HUDEP-2 (cell line): Measurements from ENCODE around the gene SCAMP5.

Experiments
- DNase-seq, 76 experiments: peaks; one replicate each; lab custom pipeline; 2025; ENCODE audit not compliant: unreplicated experiment in 76 of 76; lab: John Stamatoyannopoulos, UW

Gene SCAMP5

GRCh38 chr15:75019916-75020315, 24.6 kb downstream of the SCAMP5 start:
- no peak for DNase-seq

- DNase-seq, result no peak
Observed at GRCh38 chr15:75021341-75021740, 26.0 kb downstream of the SCAMP5 start.

DNA sequence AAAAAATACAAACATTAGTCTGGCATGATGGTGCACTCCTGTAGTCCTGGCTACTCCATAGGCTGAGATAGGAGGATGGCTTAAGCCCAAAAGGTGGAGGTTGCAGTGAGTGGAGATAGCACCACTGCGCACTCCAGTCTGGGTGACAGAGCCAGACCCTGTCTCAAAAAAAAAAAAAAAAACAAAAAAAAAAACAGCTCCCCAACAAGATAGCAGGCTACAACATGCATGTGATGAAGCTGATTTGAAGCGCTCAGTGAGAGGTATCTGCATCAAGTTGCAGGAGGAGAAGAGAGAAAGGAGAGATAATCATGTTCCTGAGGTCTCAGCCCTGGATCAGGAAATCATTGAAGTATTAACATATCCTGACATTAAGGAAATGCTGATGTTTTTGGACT, 27.4 kb downstream of the SCAMP5 start:
- DNase-seq, result peak in 3 of 76 experiments; percentile 17 to 44 (median 20)

DNA sequence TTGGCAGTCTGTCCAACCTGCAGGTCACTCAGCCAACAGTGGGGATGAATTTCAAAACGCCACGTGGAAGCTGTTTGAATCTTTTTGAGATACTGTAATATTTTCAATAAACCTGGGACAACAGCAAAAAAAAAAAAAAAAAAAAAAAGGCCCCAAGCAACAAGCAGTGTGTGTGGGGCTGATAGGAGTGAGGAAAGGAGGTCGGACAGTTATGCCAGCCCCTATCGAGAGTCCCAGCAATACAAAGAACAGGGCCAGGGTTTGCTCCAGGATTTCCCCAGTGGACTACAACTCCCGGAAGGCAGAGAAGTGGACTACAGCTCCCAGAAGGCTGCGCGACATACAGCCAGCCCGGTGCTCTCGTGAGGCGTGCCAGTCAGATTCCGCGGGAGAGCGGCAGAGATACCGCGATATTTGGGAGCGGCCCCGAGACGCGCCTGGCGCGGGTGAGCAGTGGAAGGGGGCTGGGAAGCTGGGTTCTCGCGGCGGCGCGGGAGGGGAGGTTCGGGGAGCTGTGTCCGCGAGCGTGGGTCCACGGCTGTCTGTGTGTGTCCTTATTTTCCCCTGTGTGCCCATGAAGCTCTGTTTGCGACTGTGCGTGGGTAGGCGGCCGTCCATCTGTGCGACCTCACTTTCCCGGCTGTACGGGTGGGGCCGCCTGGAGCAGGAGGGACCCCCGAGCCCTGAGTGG, 28.0 kb downstream of the SCAMP5 start, which contains the start of gene PPCDC:
TSS of gene PPCDC (plus strand) at position 410 of the 691 bp plus-strand sequence. CDS start 4,729 bp downstream, outside the sequence.
- peak in 75 of 76 experiments; percentile 38 to 97 (median 92) for DNase-seq

- peak in 13 of 76 experiments; percentile 6 to 52 (median 24) for DNase-seq
Observed at GRCh38 chr15:75023872-75024636, 28.7 kb downstream of the SCAMP5 start.

GRCh38 chr15:75025107-75025506, 29.7 kb downstream of the SCAMP5 start:
- DNase-seq, result no peak

GRCh38 chr15:75025548-75026260, 30.3 kb downstream of the SCAMP5 start:
- no peak for DNase-seq

DNA sequence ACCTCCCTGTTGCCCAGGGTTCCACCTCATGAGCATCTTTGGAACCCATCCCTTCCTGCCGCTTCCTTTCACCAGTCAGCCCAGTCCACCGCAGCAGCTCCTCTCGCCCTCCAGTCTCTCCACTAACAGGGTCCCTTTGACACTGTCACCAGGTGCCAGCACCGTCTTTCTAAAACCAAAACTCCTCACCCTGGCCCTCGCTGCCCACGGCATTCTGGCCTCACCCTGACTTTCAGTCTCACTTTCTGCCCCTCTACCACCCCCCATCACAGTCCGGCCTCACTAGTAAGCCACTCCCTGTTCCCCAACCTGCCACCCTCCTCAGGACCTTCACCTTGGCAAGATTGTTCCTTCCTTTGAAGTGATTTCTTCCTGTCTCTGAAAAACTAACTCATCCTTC, 32.2 kb downstream of the SCAMP5 start:
- no peak for DNase-seq

DNA sequence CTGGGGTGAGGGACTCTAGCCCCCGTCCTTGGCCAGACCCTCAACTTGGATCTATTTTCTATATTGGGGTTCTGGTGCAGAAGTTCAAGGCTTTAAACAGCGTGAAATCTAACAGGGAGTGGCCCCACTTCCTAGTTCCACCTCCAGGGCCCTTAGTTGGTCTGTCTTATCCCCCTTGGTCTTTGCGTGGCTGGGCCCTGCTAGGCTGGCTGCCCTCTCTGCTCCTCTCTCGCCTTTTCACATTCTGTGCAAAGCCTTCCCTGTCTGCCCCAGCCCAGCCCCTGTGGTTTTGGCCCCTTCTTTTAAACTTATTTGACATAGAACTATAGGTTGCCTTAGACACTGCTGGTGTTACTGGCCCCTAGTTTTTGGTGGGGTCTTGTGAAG, 33.6 kb downstream of the SCAMP5 start:
- no peak for DNase-seq

GRCh38 chr15:75029378-75030022, 34.1 kb downstream of the SCAMP5 start:
- DNase-seq, result peak in 73 of 76 experiments; percentile 32 to 90 (median 78)

- DNase-seq, result peak in 5 of 76 experiments; percentile 7 to 28 (median 11)
Observed at GRCh38 chr15:75030023-75030413, 34.7 kb downstream of the SCAMP5 start.

- no peak for DNase-seq
Observed at GRCh38 chr15:75030424-75030823, 35.1 kb downstream of the SCAMP5 start.

DNA sequence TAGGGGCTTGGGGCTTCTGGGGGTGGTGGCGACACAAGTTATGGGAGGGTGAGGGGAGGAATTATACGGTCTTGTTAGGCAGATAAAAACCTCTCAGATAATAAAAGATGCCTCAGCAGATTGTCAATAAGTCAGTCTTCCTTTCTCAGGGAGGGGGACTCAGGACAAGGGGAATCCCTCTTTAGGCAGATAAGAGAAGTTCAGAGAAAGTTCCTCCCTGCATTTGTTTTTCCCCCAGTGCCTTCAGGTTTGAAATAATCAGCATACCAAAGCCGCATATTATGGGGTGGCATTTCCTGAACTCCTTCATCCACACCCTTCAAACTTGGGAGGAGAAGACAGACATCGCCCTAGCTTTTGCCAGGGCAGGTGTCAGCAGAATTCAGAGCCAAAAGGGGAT, 36.5 kb downstream of the SCAMP5 start:
- no peak for DNase-seq

DNA sequence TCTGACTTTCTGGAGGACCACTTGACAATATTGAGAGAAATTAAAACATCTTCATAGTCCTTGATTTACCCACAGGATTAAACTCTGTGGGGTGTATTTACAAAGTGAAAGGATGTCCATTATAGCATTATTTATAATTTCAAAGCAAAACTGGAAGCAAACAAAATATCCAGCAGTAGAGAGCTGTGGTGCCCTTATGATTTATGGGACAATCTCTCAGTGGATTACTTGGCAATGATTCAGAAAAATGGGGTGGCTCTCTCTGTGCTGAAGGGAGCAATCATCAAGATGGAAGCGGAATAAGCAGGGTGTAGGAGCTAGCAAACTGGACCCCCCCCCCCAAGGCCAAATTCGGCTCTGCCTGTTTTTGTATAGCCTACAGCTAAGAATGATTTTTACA, 37.0 kb downstream of the SCAMP5 start:
- DNase-seq, result no peak

DNA sequence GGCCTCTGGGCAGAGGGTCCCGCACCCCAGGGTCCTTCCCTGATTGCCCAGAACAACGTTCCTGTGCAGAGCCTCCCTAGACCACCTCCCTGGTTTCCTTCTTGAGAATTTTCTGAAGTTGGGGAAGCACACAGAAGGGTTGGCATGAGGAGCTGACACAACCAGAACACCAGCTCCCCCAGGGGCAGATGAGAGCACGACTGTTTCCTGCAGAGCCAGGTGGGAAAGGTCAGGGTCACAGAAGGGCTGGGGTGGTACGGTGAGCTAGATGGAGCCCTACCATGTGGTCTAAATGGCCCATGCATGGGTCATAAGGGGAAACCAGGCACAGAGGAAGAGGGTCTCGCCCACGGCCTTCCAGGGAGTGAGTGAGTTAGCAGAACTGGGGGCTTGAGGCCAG, 38.4 kb downstream of the SCAMP5 start:
- DNase-seq, result no peak

- no peak for DNase-seq
Observed at GRCh38 chr15:75034615-75035014, 39.3 kb downstream of the SCAMP5 start.

DNA sequence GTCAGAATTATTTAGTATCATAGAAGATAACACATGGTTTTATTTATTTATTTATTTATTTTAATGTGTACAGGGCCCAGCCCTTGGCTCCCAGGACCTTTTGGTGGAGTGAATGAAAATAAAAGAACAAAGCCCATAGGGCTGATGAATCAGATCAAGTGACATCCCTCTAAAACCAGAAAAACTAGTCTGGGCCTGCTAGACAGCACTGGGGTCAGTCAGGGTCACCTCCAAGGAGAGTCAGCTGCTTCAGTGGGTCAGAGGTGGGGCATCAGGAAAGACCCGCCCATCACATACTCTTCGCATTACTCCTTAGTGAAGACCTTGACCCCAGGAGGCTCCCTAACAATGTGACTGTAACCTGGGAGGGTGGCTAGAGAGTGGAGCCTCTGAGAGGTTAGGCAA, 40.9 kb downstream of the SCAMP5 start:
- no peak for DNase-seq

GRCh38 chr15:75037685-75038084, 42.3 kb downstream of the SCAMP5 start:
- no peak for DNase-seq

GRCh38 chr15:75038231-75038630, 42.9 kb downstream of the SCAMP5 start:
- DNase-seq, result no peak

GRCh38 chr15:75042730-75043508, 47.6 kb downstream of the SCAMP5 start:
- DNase-seq, result peak in 75 of 76 experiments; percentile 17 to 96 (median 80)
